Breast epithelium (tissue), 4 donors: ENCODE measurements around the gene SESN1. TPM values are rescaled to one million over a fixed set of nuclear protein-coding genes. Genes with fewer than 3 reads are reported as not detected.

Experiments
- DNase-seq, 2 donors: peaks; one replicate each; pipeline ENCODE4 v3.0.0-alpha.2; 2019; ENCODE audit warnings: low spot score in 2 of 2
- H3K27ac ChIP-seq, 2 donors: fragments of 200-600 bp; sonication (generic) in 1 of 2; one replicate each; pipeline ENCODE4 v1.5.1; 2016 to 2019; ENCODE audit warnings: mild to moderate bottlenecking in 1 of 2
- H3K27me3 ChIP-seq, 2 donors: fragments of 200-600 bp; sonication (generic) in 1 of 2; one replicate each; pipeline versions ENCODE4 v1.5.1 to v1.6.0; 2017 to 2019; ENCODE audit warnings: control low read depth in 1 of 2, mild to moderate bottlenecking in 1 of 2
- H3K36me3 ChIP-seq: fragments of 200-600 bp; one replicate; pipeline ENCODE4 v1.5.1; 2019
- H3K4me1 ChIP-seq, 2 donors: fragments of 200-600 bp; sonication (generic); one replicate each; pipeline ENCODE4 v1.5.1; 2016 to 2019; ENCODE audit warnings: control low read depth in 1 of 2
- H3K4me3 ChIP-seq, 3 donors: fragments of 200-600 bp; sonication (generic); 1 replicate in 2 of 3; 2 replicates in 1 of 3; pipeline ENCODE4 v1.5.1; 2016 to 2019; ENCODE audit warnings: mild to moderate bottlenecking in 3 of 3, moderate library complexity in 2 of 3
- H3K9me3 ChIP-seq, 2 donors: fragments of 200-600 bp; sonication (generic) in 1 of 2; one replicate each; pipeline ENCODE4 v1.5.1; 2016 to 2019; ENCODE audit warnings: control low read depth in 1 of 2
- POLR2A ChIP-seq: fragments of 450-650 bp; IDR thresholded peaks from one replicate; pipeline ENCODE4 v1.6.1; 2016; ENCODE audit warnings: antibody characterized with exemption, mild to moderate bottlenecking, moderate library complexity
- POLR2AphosphoS5 ChIP-seq, 3 donors: sonication (generic); formaldehyde crosslinking; IDR thresholded peaks; one replicate each; pipeline ENCODE4 v1.6.1; 2017; ENCODE audit warnings: antibody characterized with exemption in 3 of 3
- intact Hi-C: fragments of 100-400 bp; cut with DNase I; formaldehyde crosslinking; loops from one replicate; pipeline ENCODE4 v1.15.1; 2023; ENCODE audit warnings: low total_unique reads
- total RNA-seq, 3 donors: library from RNA; depleted of rRNA; stranded (reverse); fragments of >200 nt; gene quantifications; one replicate each; pipeline ENCODE4 v1.1.0, GENCODE V29; 2016
- TF ChIP-seq, protein P1 (sequence below), 3 donors: fragments of 450-650 bp; IDR thresholded peaks; one replicate each; pipeline ENCODE4 v1.5.1; 2016 to 2017; ENCODE audit warnings: antibody characterized with exemption in 3 of 3, mild to moderate bottlenecking in 3 of 3, moderate library complexity in 3 of 3

SESN1 gene
- total RNA-seq, 3 donors from 2014 or later: 70.8 to 141 (median 108) TPM

DNA sequence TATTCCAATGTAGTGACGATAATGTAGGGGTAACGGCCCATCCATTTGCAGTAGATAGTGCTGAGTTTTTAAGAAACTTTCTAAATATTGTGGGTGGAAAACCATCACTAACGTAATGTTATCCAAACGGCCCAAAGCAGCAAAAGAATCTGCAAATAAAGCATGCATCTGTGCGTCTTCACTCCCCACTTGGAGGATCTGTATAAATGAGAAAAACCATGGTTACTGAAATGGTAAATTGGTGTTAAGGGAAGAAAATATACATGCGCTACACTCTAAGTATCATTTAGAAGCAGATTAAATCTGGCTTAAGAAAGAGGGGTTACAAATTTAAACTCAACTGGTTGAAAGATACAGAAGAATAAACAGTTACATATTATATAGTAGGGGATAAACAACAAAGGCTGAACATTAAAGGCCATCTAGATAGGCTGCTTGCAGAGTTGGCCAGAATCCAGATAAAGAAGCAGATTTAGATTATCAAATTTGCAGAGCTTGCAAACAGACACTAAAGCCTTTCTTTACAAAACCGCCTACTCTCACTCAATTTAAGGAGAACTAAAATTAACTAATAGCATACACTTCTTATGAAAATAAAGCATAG, 93.3 kb downstream of the SESN1 start:
- Histone ChIP-seq H3K36me3 (no peaks in the 10 kb centered on the region), H3K9me3 (no peaks in the 10 kb centered on the region), H3K27me3 (no peaks in the 10 kb centered on the region), H3K4me1 (peaks cover 0 to 14% of the 10 kb centered on the region in 2 donors), H3K27ac (peak overlapping the region; percentile 73 to 80), H3K4me3 (peak overlapping the region in 2 of 3 donors; percentile 8 to 43)
- intact Hi-C loops: no loop called here
- DNase-seq: no peak
- TF ChIP-seq POLR2A: no peak
- no peak for TF ChIP-seq POLR2AphosphoS5 (IDR thresholded peaks at IDR 0.05)
- TF ChIP-seq, protein P1, sequence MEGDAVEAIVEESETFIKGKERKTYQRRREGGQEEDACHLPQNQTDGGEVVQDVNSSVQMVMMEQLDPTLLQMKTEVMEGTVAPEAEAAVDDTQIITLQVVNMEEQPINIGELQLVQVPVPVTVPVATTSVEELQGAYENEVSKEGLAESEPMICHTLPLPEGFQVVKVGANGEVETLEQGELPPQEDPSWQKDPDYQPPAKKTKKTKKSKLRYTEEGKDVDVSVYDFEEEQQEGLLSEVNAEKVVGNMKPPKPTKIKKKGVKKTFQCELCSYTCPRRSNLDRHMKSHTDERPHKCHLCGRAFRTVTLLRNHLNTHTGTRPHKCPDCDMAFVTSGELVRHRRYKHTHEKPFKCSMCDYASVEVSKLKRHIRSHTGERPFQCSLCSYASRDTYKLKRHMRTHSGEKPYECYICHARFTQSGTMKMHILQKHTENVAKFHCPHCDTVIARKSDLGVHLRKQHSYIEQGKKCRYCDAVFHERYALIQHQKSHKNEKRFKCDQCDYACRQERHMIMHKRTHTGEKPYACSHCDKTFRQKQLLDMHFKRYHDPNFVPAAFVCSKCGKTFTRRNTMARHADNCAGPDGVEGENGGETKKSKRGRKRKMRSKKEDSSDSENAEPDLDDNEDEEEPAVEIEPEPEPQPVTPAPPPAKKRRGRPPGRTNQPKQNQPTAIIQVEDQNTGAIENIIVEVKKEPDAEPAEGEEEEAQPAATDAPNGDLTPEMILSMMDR (IDR thresholded peaks at IDR 0.05): no peak

DNA sequence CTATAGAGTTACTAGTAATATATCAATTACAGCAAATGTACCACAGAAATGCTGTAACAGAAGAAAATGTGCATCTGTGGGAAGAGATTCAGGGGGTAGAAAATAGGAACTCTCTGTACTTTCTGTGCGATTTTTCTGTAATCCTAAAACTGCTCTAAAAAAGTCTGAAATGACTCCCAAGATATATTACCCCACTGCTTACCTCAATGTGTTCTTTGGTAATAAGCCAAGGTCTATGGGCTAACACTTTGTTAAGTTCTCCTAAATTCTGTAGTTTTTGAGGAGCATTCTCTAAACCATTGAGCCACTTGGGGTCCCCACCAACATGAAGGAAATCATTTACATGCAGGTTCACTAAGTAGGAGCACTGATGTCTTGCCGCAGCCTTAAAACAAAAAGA, 94.4 kb downstream of the SESN1 start:
- Histone ChIP-seq H3K27ac (no peak overlapping the region), H3K9me3 (no peaks in the 10 kb centered on the region), H3K36me3 (no peaks in the 10 kb centered on the region), H3K4me3 (no peak overlapping the region), H3K4me1 (peaks cover 0 to 14% of the 10 kb centered on the region in 2 donors), H3K27me3 (no peaks in the 10 kb centered on the region)
- no peak for DNase-seq
- intact Hi-C loops: no loop called here
- TF ChIP-seq POLR2AphosphoS5 (IDR thresholded peaks at IDR 0.05) (no peak), POLR2A (no peak)
- TF ChIP-seq, protein P1 (IDR thresholded peaks at IDR 0.05): no peak

DNA sequence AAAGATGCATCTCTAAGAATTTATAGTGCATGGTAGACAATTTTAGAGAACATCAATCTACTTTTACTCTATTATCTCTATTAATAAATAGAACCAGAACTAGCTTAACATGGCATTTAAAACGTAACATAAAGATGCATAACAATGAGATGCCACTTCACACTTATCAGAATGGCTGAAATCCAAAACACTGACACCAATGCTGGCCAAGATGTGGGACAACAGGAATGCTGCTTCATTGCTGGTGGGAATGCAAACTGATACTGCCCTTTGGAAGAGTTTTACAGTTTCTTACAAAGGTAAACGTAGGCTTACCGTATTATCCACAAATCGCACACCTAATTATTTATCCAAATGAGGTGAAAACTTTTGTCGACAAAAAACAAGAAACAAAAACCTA, 95.2 kb downstream of the SESN1 start:
- no peak overlapping the region for H3K27ac ChIP-seq
- no peaks in the 10 kb centered on the region for H3K27me3 ChIP-seq
- H3K36me3 ChIP-seq: no peaks in the 10 kb centered on the region
- no peak overlapping the region for H3K4me3 ChIP-seq
- DNase-seq: no peak
- H3K4me1 ChIP-seq: peaks cover 0 to 14% of the 10 kb centered on the region in 2 donors
- intact Hi-C loops: no loop called here
- no peaks in the 10 kb centered on the region for H3K9me3 ChIP-seq
- TF ChIP-seq POLR2A: no peak
- TF ChIP-seq, protein P1 (IDR thresholded peaks at IDR 0.05): no peak
- no peak for TF ChIP-seq POLR2AphosphoS5 (IDR thresholded peaks at IDR 0.05)

DNA sequence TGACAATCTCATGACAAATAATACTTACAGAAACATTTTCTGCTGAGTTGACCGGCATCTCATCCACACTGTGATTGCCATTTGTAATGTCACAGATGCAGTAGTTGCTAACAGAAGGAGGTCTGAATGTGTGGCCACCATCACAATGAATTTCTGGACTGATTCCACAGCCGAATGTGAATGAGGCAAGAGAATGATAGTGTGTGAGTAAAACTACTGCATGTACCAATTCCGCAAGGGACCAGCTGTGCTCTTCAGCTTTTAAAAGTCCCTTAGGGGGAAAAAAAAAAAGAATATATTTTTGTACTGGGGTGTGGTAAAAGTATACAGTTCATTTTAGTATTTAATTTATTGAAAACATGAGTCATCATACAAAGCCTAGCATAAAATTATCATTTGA, 96.2 kb downstream of the SESN1 start:
- no peak for TF ChIP-seq POLR2AphosphoS5 (IDR thresholded peaks at IDR 0.05)
- no peak for TF ChIP-seq POLR2A
- TF ChIP-seq, protein P1 (IDR thresholded peaks at IDR 0.05): no peak
- intact Hi-C loops: no loop called here
- Histone ChIP-seq H3K27me3 (no peaks in the 10 kb centered on the region), H3K27ac (no peak overlapping the region), H3K4me1 (peaks cover 0 to 9% of the 10 kb centered on the region in 2 donors), H3K9me3 (no peaks in the 10 kb centered on the region), H3K36me3 (no peaks in the 10 kb centered on the region), H3K4me3 (no peak overlapping the region)
- no peak for DNase-seq

DNA sequence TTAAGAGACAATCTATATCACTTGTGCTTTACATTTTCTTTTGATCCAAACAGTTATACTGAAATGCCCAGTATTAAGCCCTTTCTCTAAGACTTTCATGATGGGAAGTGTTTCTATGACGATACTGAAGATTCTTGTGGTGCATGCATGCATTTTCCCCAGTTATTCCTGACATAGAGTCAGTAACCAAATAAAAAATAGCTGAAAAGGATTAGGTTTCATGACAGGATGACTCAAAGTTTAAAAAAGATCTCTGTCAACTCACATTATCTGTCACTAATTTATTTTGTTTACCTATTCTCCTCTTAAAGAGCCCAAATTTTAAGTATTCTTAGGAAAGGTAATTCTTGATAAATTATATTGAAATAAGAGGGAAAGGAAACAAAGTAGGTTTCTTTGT, 98.4 kb downstream of the SESN1 start:
- Histone ChIP-seq H3K4me1 (peaks cover 0 to 3% of the 10 kb centered on the region in 2 donors), H3K4me3 (no peak overlapping the region), H3K27me3 (no peaks in the 10 kb centered on the region), H3K9me3 (no peaks in the 10 kb centered on the region), H3K27ac (no peak overlapping the region), H3K36me3 (no peaks in the 10 kb centered on the region)
- DNase-seq: no peak
- TF ChIP-seq POLR2AphosphoS5 (IDR thresholded peaks at IDR 0.05) (no peak), POLR2A (no peak)
- TF ChIP-seq, protein P1 (IDR thresholded peaks at IDR 0.05): no peak
- intact Hi-C loops: no loop called here
